H9 (cell line): Measurements from ENCODE around the gene DUSP16. TPM values are rescaled to one million over a fixed set of nuclear protein-coding genes. Genes with fewer than 3 reads are reported as not detected.

Experiments
- DNase-seq: peaks from one replicate; pipeline ENCODE4 v3.0.0-alpha.2; 2017
- H2AFZ ChIP-seq: one replicate; pipeline ENCODE4 v1.6.1; 2013; ENCODE audit warnings: mild to moderate bottlenecking, low read length, control low read depth, moderate library complexity
- H2AK5ac ChIP-seq: 2 replicates; pipeline ENCODE4 v1.6.1; 2013; ENCODE audit warnings: low read length, control low read depth, mixed read lengths; ENCODE audit not compliant: insufficient read length
- H2BK120ac ChIP-seq: one replicate; pipeline ENCODE4 v1.6.1; 2013; ENCODE audit warnings: low read depth, mild to moderate bottlenecking, low read length, control low read depth, inconsistent platforms; ENCODE audit not compliant: poor library complexity, severe bottlenecking
- H2BK12ac ChIP-seq: 2 replicates; pipeline ENCODE4 v1.6.1; 2013; ENCODE audit warnings: low read length, control low read depth, mixed read lengths, low read depth; ENCODE audit not compliant: insufficient read length
- H2BK15ac ChIP-seq: 2 replicates; pipeline ENCODE4 v1.6.1; 2013; ENCODE audit warnings: low read depth, low read length, control low read depth
- H2BK20ac ChIP-seq: one replicate; pipeline ENCODE4 v1.6.1; 2013; ENCODE audit warnings: low read depth, mild to moderate bottlenecking, low read length, control low read depth, inconsistent platforms; ENCODE audit not compliant: poor library complexity, severe bottlenecking
- H2BK5ac ChIP-seq: 2 replicates; pipeline ENCODE4 v1.6.1; 2013; ENCODE audit warnings: low read length, control low read depth, mixed read lengths; ENCODE audit not compliant: insufficient read length
- H3K14ac ChIP-seq: 2 replicates; pipeline ENCODE4 v1.6.1; 2013; ENCODE audit warnings: low read length, control low read depth; ENCODE audit not compliant: insufficient read depth
- H3K18ac ChIP-seq: 2 replicates; pipeline ENCODE4 v1.6.1; 2013; ENCODE audit warnings: low read depth, mild to moderate bottlenecking, mixed read lengths, low read length, control low read depth; ENCODE audit not compliant: insufficient read length
- H3K23ac ChIP-seq: 2 replicates; pipeline ENCODE4 v1.6.1; 2013; ENCODE audit warnings: low read length, control low read depth, mixed read lengths, low read depth; ENCODE audit not compliant: insufficient read length
- H3K23me2 ChIP-seq: 2 replicates; pipeline ENCODE4 v1.6.1; 2013; ENCODE audit warnings: low read depth, mild to moderate bottlenecking, mixed read lengths, low read length, control low read depth; ENCODE audit not compliant: insufficient read length, poor library complexity, severe bottlenecking
- H3K27ac ChIP-seq: 2 replicates; pipeline ENCODE4 v1.5.1; 2013; ENCODE audit warnings: low read length, control low read depth, mixed read lengths, low read depth; ENCODE audit not compliant: insufficient read length
- H3K27me3 ChIP-seq: 2 replicates; pipeline ENCODE4 v1.6.1; 2013; ENCODE audit warnings: low read length, control low read depth, inconsistent platforms; ENCODE audit not compliant: insufficient read depth
- H3K4ac ChIP-seq: 2 replicates; pipeline ENCODE4 v1.6.1; 2013; ENCODE audit warnings: low read depth, mild to moderate bottlenecking, control low read depth, inconsistent platforms, low read length, moderate library complexity
- H3K4me1 ChIP-seq: 2 replicates; pipeline ENCODE4 v1.6.1; 2013; ENCODE audit warnings: low read length, control low read depth, inconsistent platforms; ENCODE audit not compliant: insufficient read depth
- H3K4me2 ChIP-seq: 2 replicates; pipeline ENCODE4 v1.6.1; 2013; ENCODE audit warnings: low read length, control low read depth, mixed read lengths; ENCODE audit not compliant: insufficient read length, insufficient read depth
- H3K56ac ChIP-seq: 2 replicates; pipeline ENCODE4 v1.6.1; 2013; ENCODE audit warnings: low read depth, mild to moderate bottlenecking, mixed read lengths, low read length, control low read depth; ENCODE audit not compliant: insufficient read length
- H3K79me1 ChIP-seq: 2 replicates; pipeline ENCODE4 v1.6.1; 2013; ENCODE audit warnings: low read depth, mild to moderate bottlenecking, moderate library complexity, low read length, control low read depth, inconsistent platforms; ENCODE audit not compliant: insufficient read depth, poor library complexity, severe bottlenecking
- H3K79me2 ChIP-seq: 2 replicates; pipeline ENCODE4 v1.6.1; 2013; ENCODE audit warnings: low read length, control low read depth, inconsistent platforms; ENCODE audit not compliant: insufficient read depth
- H3K9ac ChIP-seq: 2 replicates; pipeline ENCODE4 v1.6.1; 2013; ENCODE audit warnings: low read length, control low read depth, mixed read lengths; ENCODE audit not compliant: insufficient read length; ENCODE audit errors: extremely low read depth
- H3K9me3 ChIP-seq: one replicate; pipeline ENCODE4 v1.6.1; 2013; ENCODE audit warnings: low read depth, low read length, inconsistent platforms; ENCODE audit not compliant: control insufficient read depth
- H3T11ph ChIP-seq: one replicate; pipeline ENCODE4 v1.6.1; 2013; ENCODE audit warnings: mild to moderate bottlenecking, low read length, control low read depth, inconsistent platforms
- H4K20me1 ChIP-seq: one replicate; pipeline ENCODE4 v1.6.1; 2013; ENCODE audit not compliant: control insufficient read depth, insufficient read length, insufficient read depth
- H4K5ac ChIP-seq: 2 replicates; pipeline ENCODE4 v1.6.1; 2013; ENCODE audit warnings: low read depth, mild to moderate bottlenecking, mixed read lengths, low read length, control low read depth; ENCODE audit not compliant: insufficient read length
- H4K8ac ChIP-seq: replicated peaks from 2 replicates; pipeline ENCODE4 v1.6.1; 2013; ENCODE audit warnings: low read length, control low read depth, mixed read lengths, low read depth; ENCODE audit not compliant: insufficient read length
- H4K91ac ChIP-seq: 2 replicates; pipeline ENCODE4 v1.6.1; 2013; ENCODE audit warnings: low read depth, mild to moderate bottlenecking, moderate library complexity, mixed read lengths, low read length, control low read depth; ENCODE audit not compliant: insufficient read length
- H3K27ac Mint-ChIP-seq, 3 experiments: 2 replicates in 2 of 3; 3 replicates in 1 of 3; pipeline ENCODE4 v1.8.0; 2020 to 2021; ENCODE audit warnings: mixed read lengths in 3 of 3, mild to moderate bottlenecking in 1 of 3, moderate library complexity in 1 of 3
- H3K27me3 Mint-ChIP-seq: 2 replicates; pipeline ENCODE4 v1.8.0; 2021; ENCODE audit warnings: low read depth, mild to moderate bottlenecking, moderate library complexity, mixed read lengths
- H3K36me3 Mint-ChIP-seq, 3 experiments: 2 replicates in 2 of 3; 3 replicates in 1 of 3; pipeline ENCODE4 v1.8.0; 2020 to 2021; ENCODE audit warnings: low read depth in 3 of 3, mixed read lengths in 3 of 3; ENCODE audit not compliant: insufficient read depth in 1 of 3
- H3K4me1 Mint-ChIP-seq, 2 experiments: 2 replicates each; pipeline ENCODE4 v1.8.0; 2020; ENCODE audit warnings: mixed read lengths in 2 of 2
- H3K4me3 Mint-ChIP-seq, 2 experiments: 2 replicates in 1 of 2; 3 replicates in 1 of 2; pipeline ENCODE4 v1.8.0; 2020 to 2021; ENCODE audit warnings: mild to moderate bottlenecking in 2 of 2, mixed read lengths in 2 of 2, moderate library complexity in 1 of 2
- H3K9me3 Mint-ChIP-seq, 2 experiments: 2 replicates in 1 of 2; 3 replicates in 1 of 2; pipeline ENCODE4 v1.8.0; 2020; ENCODE audit warnings: mild to moderate bottlenecking in 2 of 2, mixed read lengths in 2 of 2, moderate library complexity in 1 of 2
- CTCF ChIP-seq: fragments of 200-600 bp; sonication (generic); conservative IDR thresholded peaks from 3 replicates; pipeline ENCODE4 v1.8.0; 2021; ENCODE audit warnings: antibody characterized with exemption, mild to moderate bottlenecking
- WGBS: extraction: QIAGEN DNeasy Blood & Tissue Kit; methylation state at CpG from one replicate; pipeline ENCODE4 v1.1.7; 2013; ENCODE audit warnings: missing lambda C conversion rate, low lambda C conversion rate, mixed read lengths; ENCODE audit not compliant: insufficient read length; ENCODE audit errors: extremely low coverage; 5-methylcytosine and 5-hydroxymethylcytosine counted together
- total RNA-seq: library from RNA; stranded (reverse); gene quantifications from 2 replicates; pipeline ENCODE4 v1.2.1, GENCODE V29; 2021

The DUSP16 gene
- total RNA-seq, 1 experiment from 2014 or later: 64.0 TPM

DNA sequence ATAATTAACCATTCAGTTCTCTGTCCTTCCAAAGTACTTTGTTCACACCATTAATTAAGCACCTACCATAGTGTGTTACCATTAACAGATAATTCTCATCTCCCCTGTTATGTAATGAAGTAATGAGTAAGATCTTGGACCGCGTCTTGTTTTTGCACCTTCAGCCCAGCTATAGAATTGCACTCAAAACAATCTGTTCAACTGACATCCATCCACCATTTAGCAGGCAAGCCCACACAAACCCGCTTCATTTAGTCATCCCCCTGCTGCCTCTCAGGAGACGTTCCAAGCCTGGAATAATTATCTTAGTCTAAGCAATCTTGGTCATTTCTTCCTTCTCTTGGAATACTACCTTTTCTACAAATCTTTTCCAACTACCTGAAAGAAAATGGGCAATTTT, 74.4 kb downstream of the DUSP16 start:
- Histone ChIP-seq H4K8ac (no peak overlapping the region), H3K27ac (no peak overlapping the region), H3K9me3 (no peaks in the 10 kb centered on the region), H3K23me2 (no peaks in the 10 kb centered on the region), H3K27me3 (no peaks in the 10 kb centered on the region), H2BK20ac (no peak overlapping the region), H3K14ac (no peak overlapping the region), H2BK12ac (no peak overlapping the region), H4K20me1 (no peaks in the 10 kb centered on the region), H3K56ac (no peak overlapping the region), H3K4me1 (no peaks in the 10 kb centered on the region), H2BK120ac (no peak overlapping the region), H4K91ac (no peak overlapping the region), H3K9ac (no peak overlapping the region), H2AFZ (no peak overlapping the region), H2BK15ac (no peak overlapping the region), H3K79me2 (peaks cover 2% of the 10 kb centered on the region; the same call in 1 of the 2 replicates), H3T11ph (no peak overlapping the region), H4K5ac (no peak overlapping the region), H3K18ac (no peak overlapping the region), H3K23ac (no peak overlapping the region), H3K4ac (no peak overlapping the region), H2AK5ac (no peak overlapping the region), H3K4me2 (no peak overlapping the region), H2BK5ac (no peak overlapping the region), H3K79me1 (peaks cover 2% of the 10 kb centered on the region)
- no peak overlapping the region for H3K4me3 Mint-ChIP-seq
- peak overlapping the region in 1 of 3 experiments; percentile 79; a peak in 2 of 7 replicates for H3K27ac Mint-ChIP-seq
- H3K27me3 Mint-ChIP-seq: no peaks in the 10 kb centered on the region
- WGBS: no CpG with 5 or more reads among the region's 4 CpGs
- no peak for DNase-seq
- H3K9me3 Mint-ChIP-seq: no peaks in the 10 kb centered on the region
- no peak for TF ChIP-seq CTCF
- H3K36me3 Mint-ChIP-seq: peaks cover 8 to 40% (median 20%) of the 10 kb centered on the region in 3 experiments; a peak in 6 of 7 replicates
- H3K4me1 Mint-ChIP-seq: peaks cover 4 to 5% of the 10 kb centered on the region in 2 experiments; a peak in 3 of 4 replicates
